T-helper 22 cell (primary cell): Measurements from ENCODE around the gene MEAF6.
A peak's percentile ranks its signal among the peaks of the same experiment; 100 is the strongest.
"Not testable (repeated sequence)": the region's sequence is repeated elsewhere in the genome, so short reads cannot be mapped to it uniquely, and the experiment has no call there.

ENCODE experiments used
- DNase-seq: peaks from one replicate; pipeline ENCODE4 v3.0.0-alpha.2; 2020; ENCODE audit warnings: low read depth

The MEAF6 gene

GRCh38 chr1:37514350-37515184 lies at the start of gene MEAF6:
TSS of gene MEAF6 (minus strand) at chr1:37514766. CDS start at chr1:37514746, 20 bp downstream.
- DNase-seq: peak; percentile 77

- no peak for DNase-seq
These were observed 48.4 kb upstream of the MEAF6 start for GRCh38 chr1:37562984-37563383.

- no peak for DNase-seq
These were observed 46.9 kb upstream of the MEAF6 start for GRCh38 chr1:37561133-37562132.

- DNase-seq: no peak
These were observed 46.0 kb upstream of the MEAF6 start for GRCh38 chr1:37560401-37561132.

- not testable (repeated sequence) for DNase-seq
These were observed 45.4 kb upstream of the MEAF6 start for GRCh38 chr1:37559957-37560379.

GRCh38 chr1:37559080-37559479 lies 44.5 kb upstream of the MEAF6 start:
- no peak for DNase-seq

GRCh38 chr1:37558411-37558810 lies 43.8 kb upstream of the MEAF6 start:
- DNase-seq: no peak

GRCh38 chr1:37557402-37557801 lies 42.8 kb upstream of the MEAF6 start:
- DNase-seq: no peak

GRCh38 chr1:37556712-37557196 lies 42.2 kb upstream of the MEAF6 start, which contains the start of gene DNALI1:
TSS of gene DNALI1 (plus strand) at chr1:37556940. CDS start at chr1:37556995, 55 bp downstream.
- DNase-seq: no peak

- DNase-seq: peak; percentile 86
These were observed 39.6 kb upstream of the MEAF6 start, which contains the start of gene SNIP1 for GRCh38 chr1:37553927-37554808. TSS of gene SNIP1 (minus strand) at chr1:37554293. CDS start at chr1:37554229, 64 bp downstream.

- DNase-seq: no peak
These were observed 39.0 kb upstream of the MEAF6 start for GRCh38 chr1:37553598-37553926.

- no peak for DNase-seq
These were observed 34.8 kb upstream of the MEAF6 start for GRCh38 chr1:37549341-37549740.

GRCh38 chr1:37545019-37545418 lies 30.5 kb upstream of the MEAF6 start:
- no peak for DNase-seq

GRCh38 chr1:37544530-37544929 lies 30.0 kb upstream of the MEAF6 start:
- DNase-seq: no peak

GRCh38 chr1:37540036-37540785 lies 25.6 kb upstream of the MEAF6 start:
- DNase-seq: no peak

- not testable (repeated sequence) for DNase-seq
These were observed 24.6 kb upstream of the MEAF6 start for GRCh38 chr1:37539154-37539553.

GRCh38 chr1:37537378-37537777 lies 22.8 kb upstream of the MEAF6 start:
- DNase-seq: no peak

- DNase-seq: no peak
These were observed 18.9 kb upstream of the MEAF6 start for GRCh38 chr1:37533317-37534093.
